NCI-H1436 treated with DMSO at 0.1 percent for 48 hours (cell line): Measurements from ENCODE around the gene MYO7B.

Source experiments
- DNase-seq: peaks from one replicate; lab custom pipeline; 2025; lab: John Stamatoyannopoulos, UW

Gene MYO7B

DNA sequence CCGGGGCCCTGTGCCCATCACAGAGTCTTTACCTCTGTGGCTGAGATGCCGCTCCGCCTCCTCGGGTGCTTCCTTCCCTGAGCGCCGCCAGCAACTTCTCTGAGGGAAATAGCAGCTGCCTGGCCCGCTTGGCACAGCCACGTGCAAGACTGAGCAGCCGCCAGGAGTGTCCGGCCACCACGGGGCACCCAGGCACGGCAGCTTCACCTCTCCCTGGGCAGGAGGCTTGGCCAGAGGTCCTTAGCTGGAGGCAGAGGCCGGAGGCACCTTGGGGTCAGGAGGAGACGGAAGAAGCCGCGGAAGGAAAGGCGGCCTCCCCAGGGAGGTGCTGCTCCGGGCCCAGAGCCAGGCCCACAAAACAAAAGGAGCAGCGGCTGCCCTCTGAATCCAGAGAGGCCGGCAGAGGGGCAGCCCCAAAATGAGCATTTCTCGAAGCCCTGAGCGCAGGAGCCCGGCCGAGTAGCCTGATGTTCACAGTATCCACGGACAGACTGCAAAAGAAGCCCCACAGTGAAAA lies 145.9 kb downstream of the MYO7B start:
- no peak for DNase-seq

DNA sequence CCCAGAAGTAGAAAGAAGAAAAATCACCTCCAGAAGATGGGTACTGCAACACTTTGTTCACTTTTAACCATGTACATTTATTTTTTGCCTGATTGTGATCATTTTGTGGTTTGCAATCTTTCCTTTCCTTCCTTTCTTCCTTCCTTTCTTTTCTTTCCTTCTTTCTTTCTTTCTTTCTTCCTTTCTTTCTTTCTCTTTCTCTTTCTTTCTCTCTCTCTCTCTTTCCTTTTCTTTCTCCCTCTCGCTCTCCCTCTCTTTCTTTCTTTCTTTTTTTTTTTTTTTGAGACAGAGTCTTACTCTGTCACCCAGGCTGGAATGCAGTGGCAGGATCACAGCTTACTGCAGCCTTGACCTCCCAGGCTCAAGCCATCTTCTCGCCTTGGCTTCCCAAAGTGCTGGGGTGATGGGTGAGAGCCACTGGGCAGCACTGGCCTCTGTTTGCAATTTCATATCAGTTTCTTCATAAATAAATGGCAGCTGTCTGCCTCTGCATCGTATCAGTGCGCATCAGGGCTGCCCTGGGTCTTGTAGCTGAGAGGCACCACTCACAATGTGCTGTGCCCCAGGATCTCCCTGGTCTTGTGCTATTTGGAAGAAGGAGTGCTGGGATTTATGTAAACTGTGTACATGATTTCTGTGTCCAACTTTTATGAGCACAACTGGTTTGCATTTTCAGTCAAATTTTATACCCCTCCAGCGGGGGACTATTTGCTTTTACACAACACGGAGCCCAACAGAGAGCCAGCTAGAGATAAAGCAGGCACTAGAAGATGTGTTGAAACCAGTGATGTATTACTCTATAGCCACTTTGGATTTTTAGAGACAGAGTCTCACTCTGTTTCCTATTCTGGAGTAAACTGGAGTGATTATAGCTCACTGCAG lies 146.7 kb downstream of the MYO7B start:
- DNase-seq = no peak

DNA sequence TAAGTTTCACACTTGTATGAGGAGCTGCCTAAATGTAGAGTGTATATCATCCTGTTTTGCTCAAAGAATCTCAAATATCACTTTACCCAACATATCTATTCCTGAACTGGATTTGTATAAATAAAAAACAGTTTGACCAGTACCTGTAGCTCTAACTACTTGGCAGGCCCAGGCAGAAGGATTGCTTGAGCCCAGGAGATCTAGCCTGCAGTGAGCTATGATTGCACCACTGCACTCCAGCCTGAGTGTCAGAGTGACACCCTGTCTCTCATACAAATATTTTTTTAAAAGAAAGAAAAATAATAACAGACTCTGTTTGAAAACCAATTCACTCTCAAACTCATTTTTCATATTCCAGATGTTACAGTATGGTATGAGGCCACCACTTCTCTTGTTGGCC lies 147.6 kb downstream of the MYO7B start:
- no peak for DNase-seq

DNA sequence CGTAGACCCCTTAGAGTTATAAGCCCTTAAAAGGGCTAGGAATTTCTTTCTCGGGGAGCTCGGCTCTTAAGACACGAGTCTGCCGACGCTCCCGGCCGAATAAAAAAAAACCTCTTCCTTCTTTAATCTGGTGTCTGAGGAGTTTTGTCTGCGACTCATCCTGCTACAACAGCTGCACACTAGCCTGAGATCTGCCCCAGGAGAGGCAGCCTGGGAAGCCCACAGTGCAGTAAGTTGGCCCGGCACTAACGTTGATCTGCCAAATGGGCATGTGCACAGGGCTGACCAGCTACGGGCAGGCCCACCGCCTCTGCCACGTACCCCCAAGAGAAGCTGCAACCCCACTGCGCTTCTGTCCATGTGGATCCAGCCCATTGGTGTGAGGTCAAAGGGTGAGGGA lies 148.3 kb downstream of the MYO7B start:
- DNase-seq = no peak

DNA sequence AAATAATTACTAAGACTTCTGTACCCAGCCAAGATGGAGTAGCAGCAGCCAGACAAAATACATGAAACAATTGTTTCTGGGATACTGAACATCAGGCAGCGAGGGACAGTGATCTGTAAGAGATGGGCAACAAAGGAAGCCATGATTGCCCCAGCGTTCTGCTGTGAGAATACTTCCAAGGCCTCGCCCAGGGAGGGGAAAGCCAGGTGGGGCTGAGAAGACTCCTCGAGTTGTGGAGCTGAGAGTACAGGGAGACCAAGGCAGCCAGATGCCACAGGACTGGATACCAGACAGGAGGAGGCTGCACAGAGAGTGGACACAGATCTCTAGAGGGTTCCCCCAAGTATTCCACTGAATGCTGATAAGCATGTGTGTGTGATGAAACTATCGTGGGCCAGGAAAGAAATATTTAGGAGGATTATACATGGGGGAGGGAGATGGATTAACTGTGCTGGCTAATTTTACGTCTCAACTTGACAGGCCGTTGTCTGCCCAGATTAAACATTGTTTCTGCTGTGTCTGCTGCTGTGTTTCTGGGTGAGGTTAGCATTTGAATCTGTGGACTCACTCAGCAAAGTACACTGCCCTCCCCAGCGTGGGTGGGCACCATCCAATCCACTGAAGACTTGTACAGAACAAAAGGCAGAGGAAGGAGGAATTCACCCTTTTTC lies 150.1 kb downstream of the MYO7B start:
- no peak for DNase-seq
